BJ (cell line): Measurements from ENCODE around the gene DAB1. TPM values are rescaled to one million over a fixed set of nuclear protein-coding genes. Genes with fewer than 3 reads are reported as not detected.
A peak's percentile ranks its signal among the peaks of the same experiment; 100 is the strongest.

Experiments used
- CTCF ChIA-PET: fragments of 350-600 bp; formaldehyde crosslinking; extraction: SDS; loops from one replicate; lab custom pipeline; 2021; ENCODE audit warnings: antibody characterized with exemption, inconsistent platforms; lab: Yijun Ruan, JAX
- POLR2A ChIA-PET: fragments of 300-600 bp; sonication (Branson Sonifier 250); formaldehyde crosslinking; extraction: SDS; loops from one replicate; lab custom pipeline; 2021; ENCODE audit warnings: antibody characterized with exemption; lab: Charles Lee
- DNase-seq: peaks from one replicate; pipeline ENCODE4 v3.0.0-alpha.2; 2011; ENCODE audit warnings: low read depth
- H3K27me3 ChIP-seq: 2 replicates; pipeline ENCODE4 v1.6.0; 2011; ENCODE audit warnings: low read length; ENCODE audit not compliant: control insufficient read depth, insufficient read depth
- H3K36me3 ChIP-seq: 2 replicates; pipeline ENCODE4 v1.5.1; 2011; ENCODE audit warnings: low read length; ENCODE audit not compliant: control insufficient read depth, insufficient read depth
- H3K4me3 ChIP-seq: 2 replicates; pipeline ENCODE4 v1.5.1; 2011; ENCODE audit warnings: low read depth, mild to moderate bottlenecking, control low read depth, low read length
- polyA plus RNA-seq: library from polyadenylated mRNA; depleted of rRNA; stranded (reverse); fragments of >200 nt; gene quantifications from 2 replicates; pipeline ENCODE4 v1.2.3, GENCODE V29; 2011
- TF ChIP-seq, protein P1 (sequence below): IDR thresholded peaks from 2 replicates; pipeline ENCODE4 v1.5.1; 2011; ENCODE audit warnings: low read depth, mild to moderate bottlenecking, control low read depth, inconsistent platforms, low read length, moderate library complexity; ENCODE audit not compliant: insufficient read depth

The DAB1 gene
- polyA plus RNA-seq, 1 experiment: 0.91 TPM

DNA sequence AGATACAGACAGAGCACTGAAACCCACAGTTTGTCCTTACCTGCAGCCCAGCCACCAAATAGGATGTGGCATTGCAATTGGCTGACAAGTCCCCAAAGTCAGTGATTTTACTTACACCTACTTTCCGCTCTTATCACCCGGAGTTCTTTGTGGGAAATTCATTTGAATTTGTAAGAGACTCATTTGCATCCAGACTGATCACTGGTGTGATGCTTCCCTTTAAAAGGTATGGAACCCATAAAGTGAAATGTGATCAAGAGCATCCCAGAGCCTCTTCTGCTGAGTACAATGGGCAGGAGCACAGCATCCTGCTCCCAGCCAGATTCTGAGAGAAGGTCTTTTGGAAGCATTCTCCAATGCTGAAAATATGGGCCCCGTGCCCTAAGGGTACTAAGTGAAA, 161.4 kb downstream of the DAB1 start:
- POLR2A ChIA-PET: no interaction called here

DNA sequence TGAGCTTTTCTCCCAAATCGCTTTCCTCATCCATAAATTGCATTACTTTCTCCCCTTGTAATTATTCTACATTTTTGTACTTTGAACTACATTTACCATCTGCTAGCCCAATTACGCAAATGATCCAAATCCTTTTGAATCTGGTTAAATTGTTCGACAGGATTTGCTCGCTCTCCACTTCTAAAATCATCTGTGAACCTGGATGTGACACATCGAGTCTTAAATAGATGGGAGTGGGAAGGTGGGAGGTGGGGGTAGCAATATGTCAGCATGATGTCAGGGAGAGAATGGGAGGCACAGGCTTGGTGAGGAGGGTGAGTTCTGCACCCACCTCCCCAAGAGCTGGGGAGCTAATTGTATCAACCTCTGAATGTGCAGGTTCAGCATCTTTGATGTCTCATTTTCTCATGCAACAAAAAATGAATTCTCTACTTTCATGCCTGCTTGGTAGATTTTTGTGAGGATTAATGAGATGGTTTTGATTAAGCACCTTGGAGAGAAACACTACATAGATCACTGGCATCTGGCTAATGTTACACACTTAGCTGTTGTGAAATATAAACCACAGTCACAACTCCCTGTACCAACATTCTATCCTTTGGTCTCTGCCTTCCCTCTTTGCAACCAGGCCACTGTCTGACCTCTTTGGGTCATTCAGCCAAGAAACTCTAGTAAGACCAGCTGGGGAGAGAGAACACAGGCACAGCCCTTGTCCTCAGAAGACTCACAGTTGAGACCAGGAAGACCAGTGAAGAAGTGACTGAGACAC, 165.1 kb downstream of the DAB1 start:
- POLR2A ChIA-PET: no interaction called here
- DNase-seq: no peak
- CTCF ChIA-PET: no interaction called here
- Histone ChIP-seq H3K27me3 (no peaks in the 10 kb centered on the region), H3K4me3 (no peak overlapping the region), H3K36me3 (no peaks in the 10 kb centered on the region)
- TF ChIP-seq, protein P1, sequence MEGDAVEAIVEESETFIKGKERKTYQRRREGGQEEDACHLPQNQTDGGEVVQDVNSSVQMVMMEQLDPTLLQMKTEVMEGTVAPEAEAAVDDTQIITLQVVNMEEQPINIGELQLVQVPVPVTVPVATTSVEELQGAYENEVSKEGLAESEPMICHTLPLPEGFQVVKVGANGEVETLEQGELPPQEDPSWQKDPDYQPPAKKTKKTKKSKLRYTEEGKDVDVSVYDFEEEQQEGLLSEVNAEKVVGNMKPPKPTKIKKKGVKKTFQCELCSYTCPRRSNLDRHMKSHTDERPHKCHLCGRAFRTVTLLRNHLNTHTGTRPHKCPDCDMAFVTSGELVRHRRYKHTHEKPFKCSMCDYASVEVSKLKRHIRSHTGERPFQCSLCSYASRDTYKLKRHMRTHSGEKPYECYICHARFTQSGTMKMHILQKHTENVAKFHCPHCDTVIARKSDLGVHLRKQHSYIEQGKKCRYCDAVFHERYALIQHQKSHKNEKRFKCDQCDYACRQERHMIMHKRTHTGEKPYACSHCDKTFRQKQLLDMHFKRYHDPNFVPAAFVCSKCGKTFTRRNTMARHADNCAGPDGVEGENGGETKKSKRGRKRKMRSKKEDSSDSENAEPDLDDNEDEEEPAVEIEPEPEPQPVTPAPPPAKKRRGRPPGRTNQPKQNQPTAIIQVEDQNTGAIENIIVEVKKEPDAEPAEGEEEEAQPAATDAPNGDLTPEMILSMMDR: no peak

More for the DNA sequence above, 161.4 kb downstream of the DAB1 start:
- H3K27me3 ChIP-seq: no peaks in the 10 kb centered on the region
- DNase-seq: no peak
- TF ChIP-seq, protein P1: no peak
- CTCF ChIA-PET: no interaction called here
- H3K36me3 ChIP-seq: no peaks in the 10 kb centered on the region
- no peak overlapping the region for H3K4me3 ChIP-seq

DNA sequence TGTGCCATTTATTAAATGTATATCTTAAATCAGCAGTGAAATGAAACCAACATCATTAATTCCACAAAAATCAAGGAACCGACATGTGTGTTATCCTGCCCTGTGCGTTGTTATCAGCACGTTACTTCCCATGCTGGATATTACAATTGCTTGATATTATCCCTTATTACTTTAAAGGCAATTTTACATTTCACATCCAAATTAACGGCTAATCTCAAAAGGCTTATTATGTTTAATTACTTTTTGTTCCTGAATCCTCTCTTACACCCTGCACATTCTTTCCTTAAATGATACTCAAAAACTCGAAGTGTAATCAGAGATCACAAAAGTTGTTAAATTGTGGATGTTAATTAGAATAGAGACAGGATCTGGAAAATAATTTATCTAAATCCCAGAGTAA, 167.9 kb downstream of the DAB1 start:
- Histone ChIP-seq H3K27me3 (no peaks in the 10 kb centered on the region), H3K4me3 (no peak overlapping the region), H3K36me3 (no peaks in the 10 kb centered on the region)
- CTCF ChIA-PET: no interaction called here
- TF ChIP-seq, protein P1: no peak
- POLR2A ChIA-PET: no interaction called here
- no peak for DNase-seq

DNA sequence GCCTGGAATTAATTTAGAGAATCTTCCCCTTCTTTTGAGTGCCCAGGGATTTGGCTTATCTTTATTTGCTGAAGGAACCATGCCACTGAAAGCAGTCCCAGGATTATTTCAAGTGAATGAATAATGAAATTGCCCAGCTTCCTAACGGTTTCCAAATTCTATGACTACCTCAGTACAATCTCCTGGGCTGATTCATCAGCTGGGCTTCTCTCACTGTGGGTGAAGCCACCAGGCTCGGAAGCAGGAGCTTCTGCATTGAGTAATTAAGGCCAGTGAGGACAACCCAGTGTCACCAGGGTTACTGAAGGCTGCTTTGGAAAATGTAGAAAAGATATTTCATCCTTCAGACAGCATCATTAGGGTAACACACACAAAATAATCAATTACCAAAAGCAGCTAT, 169.8 kb downstream of the DAB1 start:
- Histone ChIP-seq H3K4me3 (no peak overlapping the region), H3K36me3 (no peaks in the 10 kb centered on the region), H3K27me3 (no peaks in the 10 kb centered on the region)
- ChIA-PET CTCF (interaction anchor here (0.6 kb wide), 1 partner anchor 259 kb away, joined by 3 read pairs; no protein-coding TSS in a partner anchor), POLR2A (interaction anchor here (0.6 kb wide), 1 partner anchor 18 kb away, joined by 4 read pairs; no protein-coding TSS in a partner anchor)
- TF ChIP-seq, protein P1: no peak
- DNase-seq: peak; percentile 26

DNA sequence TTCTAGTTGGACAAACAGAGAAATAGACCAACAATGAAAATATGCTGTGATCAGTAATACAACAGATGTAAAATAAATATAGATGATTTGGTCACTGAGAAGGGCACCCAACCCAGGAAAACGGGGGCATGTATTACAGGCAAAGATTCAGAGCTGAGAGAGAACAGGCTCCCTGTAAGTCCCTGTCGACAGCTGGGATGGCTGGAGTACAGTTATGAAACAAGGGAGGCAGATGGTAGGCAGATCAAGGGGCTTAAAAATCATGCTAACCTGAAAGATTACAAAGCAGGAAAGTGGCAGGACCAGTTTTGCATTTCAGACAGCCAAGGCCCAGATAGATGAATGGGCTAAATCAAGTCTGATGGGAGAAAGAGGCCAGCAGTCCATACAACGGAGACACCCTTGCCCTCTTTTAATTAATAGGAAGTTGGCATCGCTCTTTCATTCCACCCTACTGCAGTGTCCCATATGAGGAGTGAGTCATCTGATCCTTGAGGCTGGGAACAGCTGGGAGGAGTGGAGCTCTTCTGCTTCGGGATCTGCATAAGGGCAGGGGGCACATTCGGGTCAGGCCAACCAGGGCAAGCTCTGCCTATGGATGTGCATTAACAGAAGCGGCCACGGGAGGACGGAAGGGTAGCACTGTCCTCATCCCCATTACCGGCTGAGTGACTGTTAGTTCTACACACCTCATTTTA, 171.1 kb downstream of the DAB1 start:
- no peaks in the 10 kb centered on the region for H3K27me3 ChIP-seq
- ChIA-PET POLR2A (no interaction called here), CTCF (interaction anchor here (0.7 kb wide), 1 partner anchor 12 kb away, joined by 3 read pairs; no protein-coding TSS in a partner anchor)
- H3K4me3 ChIP-seq: no peak overlapping the region
- no peak for DNase-seq
- TF ChIP-seq, protein P1: no peak
- no peaks in the 10 kb centered on the region for H3K36me3 ChIP-seq
